ENCODE measurements around the gene TGM4. TPM values are rescaled to one million over a fixed set of nuclear protein-coding genes. Genes with fewer than 3 reads are reported as not detected.
A peak's percentile ranks its signal among the peaks of the same experiment; 100 is the strongest.

Gene TGM4
- total and polyA plus RNA-seq, 9 of the 15 experiments (the other 6 are each of a cell fraction or from before 2014, with no cell fraction given), result not detected

GRCh38 chr3:44926172-44926571, 51.8 kb downstream of the TGM4 start:
- peaks cover 15 to 16% of the 10 kb centered on the region in 2 experiments; a peak in 4 of 5 replicates for H3K4me1 ChIP-seq (replicated peaks in 1 of 2; ENCODE audit: control insufficient read depth in 2 of 2, insufficient read depth in 2 of 2, low read length in 2 of 2)
- no peaks in the 10 kb centered on the region for H3K27me3 ChIP-seq (ENCODE audit: control insufficient read depth in 2 of 2, insufficient read depth in 2 of 2, low read length in 2 of 2)
- peak overlapping the region in 1 of 2 experiments; percentile 31; a peak in 1 of 4 replicates for H3K9ac ChIP-seq (ENCODE audit: insufficient read depth in 1 of 2, low read depth in 2 of 2, low read length in 2 of 2)
- no peak for FAIRE-seq
- no peaks in the 10 kb centered on the region for H3K79me2 ChIP-seq (ENCODE audit: control insufficient read depth, insufficient read depth, low read length)
- DNase-seq (ENCODE audit: extremely low read depth in 1 of 4, low spot score in 3 of 4), result peak in 1 of 4 experiments; percentile 23
- no peaks in the 10 kb centered on the region for H3K9me3 ChIP-seq (replicated peaks; ENCODE audit: control insufficient read depth, insufficient read depth, low read depth, low read length)
- peaks cover 53% of the 10 kb centered on the region for H3K36me3 ChIP-seq (ENCODE audit: control insufficient read depth, insufficient read depth, low read length)
- TF ChIP-seq CTCF (IDR thresholded peaks at IDR 0.05 in 2 of 3, conservative IDR thresholded peaks at IDR 0.05 in 1 of 3; ENCODE audit: insufficient read depth in 2 of 3, low read depth in 1 of 3, low read length in 3 of 3), result peak; percentile 11 to 36 (median 26); a peak in 1 of 6 replicates
- 0 out of 2 replicates have a peak, but pooled peaks have one; percentile 16 for TF ChIP-seq CREB3L1 (IDR thresholded peaks at IDR 0.05; ENCODE audit: borderline replicate concordance, low read depth)
- TF ChIP-seq CTCFL (IDR thresholded peaks at IDR 0.05; ENCODE audit: borderline replicate concordance, insufficient read depth, low read depth, low read length, poor library complexity, severe bottlenecking), result peak; percentile 21
- no peak for TF ChIP-seq MTA2 (IDR thresholded peaks at IDR 0.05; ENCODE audit: low read depth)
- peak; percentile 78 for TF ChIP-seq ZBTB33 (CRISPR knock-in tag; IDR thresholded peaks at IDR 0.05)
- in situ Hi-C loops (cut with MboI) (no loop called here), intact Hi-C loops (cut with micrococcal nuclease) (no loop called here)
- H2AFZ ChIP-seq (ENCODE audit: low read depth, low read length), result no peak overlapping the region
- ChIA-PET CTCF (ENCODE audit: low intra/inter-chr PET ratio) (interaction anchor here (0.7 kb wide), 1 partner anchor 24 kb away, joined by 3 read pairs; no protein-coding TSS in a partner anchor), POLR2A (no interaction called here)
- peaks cover 3% of the 10 kb centered on the region for H3K9me1 ChIP-seq (ENCODE audit: control insufficient read depth, insufficient read depth, low read length)
- H4K20me1 ChIP-seq (replicated peaks; ENCODE audit: control insufficient read depth, insufficient read depth, low read length), result no peaks in the 10 kb centered on the region
- H3K4me2 ChIP-seq (ENCODE audit: insufficient read depth, low read length), result no peak overlapping the region
- H3K4me3 ChIP-seq, result no peak overlapping the region
- 91% methylated on average over 10 of the region's 10 CpGs for WGBS (ENCODE audit: insufficient coverage, low coverage, missing lambda C conversion rate)
- ATAC-seq, result no peak
- BruUV-seq (replicated peaks), result TSS peak; percentile 35
- H3K27ac ChIP-seq (ENCODE audit: extremely low read depth, low read depth, low read length), result no peak overlapping the region
